Peyer's patch (tissue), 4 donors: Measurements from ENCODE around the gene FNIP1. TPM values are rescaled to one million over a fixed set of nuclear protein-coding genes. Genes with fewer than 3 reads are reported as not detected.

Experiments
- DNase-seq, 3 donors: peaks; one replicate each; pipeline ENCODE4 v3.0.0-alpha.2; 2017 to 2019
- H3K27ac ChIP-seq, 4 donors: fragments of 200-600 bp; sonication (generic); one replicate each; pipeline ENCODE4 v1.5.1; 2016 to 2019
- H3K27me3 ChIP-seq, 2 donors: fragments of 200-600 bp; sonication (generic); one replicate each; pipeline ENCODE4 v1.5.1; 2019
- H3K36me3 ChIP-seq, 3 donors: fragments of 200-600 bp; sonication (generic); one replicate each; pipeline ENCODE4 v1.5.1; 2016 to 2019
- H3K4me1 ChIP-seq, 4 donors: fragments of 200-600 bp; sonication (generic); one replicate each; pipeline ENCODE4 v1.5.1; 2016 to 2019
- H3K4me3 ChIP-seq, 4 donors: fragments of 200-600 bp; sonication (generic); 1 replicate in 3 of 4; 2 replicates in 1 of 4; pipeline ENCODE4 v1.5.1; 2016 to 2019; ENCODE audit warnings: mild to moderate bottlenecking in 1 of 4
- H3K9me3 ChIP-seq, 4 donors: fragments of 200-600 bp; sonication (generic); one replicate each; pipeline ENCODE4 v1.5.1; 2016 to 2019; ENCODE audit warnings: mild to moderate bottlenecking in 1 of 4
- POLR2A ChIP-seq, 2 donors: fragments of 450-650 bp; IDR thresholded peaks; one replicate each; pipeline ENCODE4 v1.5.1; 2017; ENCODE audit warnings: antibody characterized with exemption in 2 of 2, mild to moderate bottlenecking in 2 of 2, moderate library complexity in 2 of 2
- total RNA-seq, 4 donors: library from RNA; depleted of rRNA; stranded (reverse); fragments of >200 nt; gene quantifications; one replicate each; pipeline ENCODE4 v1.1.0, GENCODE V29; 2016
- TF ChIP-seq, protein P1 (sequence below), 6 experiments: fragments of 450-650 bp in 4 of 6; fragments of 200-600 bp in 2 of 6; sonication (generic) in 1 of 6; IDR thresholded peaks; one replicate each; pipeline ENCODE4 v1.5.1; 2017 to 2019; ENCODE audit warnings: antibody characterized with exemption in 6 of 6, mild to moderate bottlenecking in 3 of 6, moderate library complexity in 1 of 6

Gene FNIP1
- total RNA-seq, 4 donors from 2014 or later, result 36.9 to 49.5 (median 46.1) TPM

DNA sequence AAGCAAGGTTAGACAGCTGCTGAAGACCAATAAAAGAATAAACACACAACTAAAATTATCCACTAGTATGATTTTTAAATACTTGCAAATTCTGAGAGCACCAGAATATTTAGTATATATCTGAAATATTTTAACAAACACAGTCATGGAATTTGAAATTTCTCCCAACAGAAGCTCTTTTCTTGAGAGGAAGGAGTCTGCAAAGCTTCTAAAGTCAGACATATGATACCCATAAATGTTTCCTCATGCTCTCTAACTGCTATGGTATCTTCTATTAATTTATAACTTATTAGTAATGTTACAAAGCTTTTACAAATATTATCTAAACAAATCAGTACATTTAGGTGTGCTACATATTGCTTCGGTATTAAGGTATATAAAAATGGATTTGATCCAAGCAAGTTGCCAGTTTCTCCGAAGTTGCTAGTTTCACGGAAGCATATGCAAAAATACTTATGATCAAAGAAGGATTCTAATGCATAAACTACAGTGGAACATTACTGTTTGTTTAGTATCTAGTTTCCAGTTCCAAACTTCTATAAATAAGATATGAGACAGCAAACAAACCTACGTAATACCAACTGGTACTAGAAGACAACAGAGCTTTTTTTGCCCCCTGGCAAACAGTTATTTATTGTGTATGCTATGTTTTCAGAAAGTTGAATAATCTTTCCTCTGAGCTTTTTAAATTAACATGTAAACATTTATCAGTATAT, 22.0 kb downstream of the FNIP1 start:
- no peak for TF ChIP-seq POLR2A (IDR thresholded peaks at IDR 0.05)
- TF ChIP-seq, protein P1, sequence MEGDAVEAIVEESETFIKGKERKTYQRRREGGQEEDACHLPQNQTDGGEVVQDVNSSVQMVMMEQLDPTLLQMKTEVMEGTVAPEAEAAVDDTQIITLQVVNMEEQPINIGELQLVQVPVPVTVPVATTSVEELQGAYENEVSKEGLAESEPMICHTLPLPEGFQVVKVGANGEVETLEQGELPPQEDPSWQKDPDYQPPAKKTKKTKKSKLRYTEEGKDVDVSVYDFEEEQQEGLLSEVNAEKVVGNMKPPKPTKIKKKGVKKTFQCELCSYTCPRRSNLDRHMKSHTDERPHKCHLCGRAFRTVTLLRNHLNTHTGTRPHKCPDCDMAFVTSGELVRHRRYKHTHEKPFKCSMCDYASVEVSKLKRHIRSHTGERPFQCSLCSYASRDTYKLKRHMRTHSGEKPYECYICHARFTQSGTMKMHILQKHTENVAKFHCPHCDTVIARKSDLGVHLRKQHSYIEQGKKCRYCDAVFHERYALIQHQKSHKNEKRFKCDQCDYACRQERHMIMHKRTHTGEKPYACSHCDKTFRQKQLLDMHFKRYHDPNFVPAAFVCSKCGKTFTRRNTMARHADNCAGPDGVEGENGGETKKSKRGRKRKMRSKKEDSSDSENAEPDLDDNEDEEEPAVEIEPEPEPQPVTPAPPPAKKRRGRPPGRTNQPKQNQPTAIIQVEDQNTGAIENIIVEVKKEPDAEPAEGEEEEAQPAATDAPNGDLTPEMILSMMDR (IDR thresholded peaks at IDR 0.05), result no peak
- Histone ChIP-seq H3K9me3 (no peaks in the 10 kb centered on the region), H3K4me1 (no peaks in the 10 kb centered on the region), H3K27ac (no peak overlapping the region), H3K4me3 (no peak overlapping the region), H3K36me3 (no peaks in the 10 kb centered on the region), H3K27me3 (no peaks in the 10 kb centered on the region)
- no peak for DNase-seq

DNA sequence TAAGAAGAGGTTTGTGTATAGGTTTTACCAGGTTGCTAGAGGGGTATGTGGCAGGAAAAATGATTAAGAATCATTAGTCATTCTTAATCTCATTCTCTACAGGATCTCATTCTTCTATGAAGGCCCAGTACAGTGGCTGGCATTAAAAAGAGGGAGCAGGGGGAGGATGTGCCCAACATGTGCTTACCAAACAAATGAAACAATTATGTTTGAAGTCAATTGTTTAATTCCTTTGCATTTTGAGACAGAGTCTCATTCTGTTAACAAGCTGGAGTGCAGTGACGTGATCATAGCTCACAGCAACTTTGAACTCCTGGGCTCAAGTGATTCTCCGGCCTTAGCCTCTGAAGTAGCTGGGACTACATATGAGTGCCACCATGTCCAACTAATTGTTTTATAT, 23.0 kb downstream of the FNIP1 start:
- H3K4me3 ChIP-seq, result no peak overlapping the region
- TF ChIP-seq POLR2A (IDR thresholded peaks at IDR 0.05), result no peak
- TF ChIP-seq, protein P1 (IDR thresholded peaks at IDR 0.05), result no peak
- no peaks in the 10 kb centered on the region for H3K9me3 ChIP-seq
- DNase-seq, result no peak
- H3K27ac ChIP-seq, result no peak overlapping the region
- H3K4me1 ChIP-seq, result no peaks in the 10 kb centered on the region
- H3K36me3 ChIP-seq, result no peaks in the 10 kb centered on the region
- H3K27me3 ChIP-seq, result no peaks in the 10 kb centered on the region

GRCh38 chr5:131771692-131772091, 25.1 kb downstream of the FNIP1 start:
- Histone ChIP-seq H3K27ac (no peak overlapping the region), H3K27me3 (no peaks in the 10 kb centered on the region), H3K4me1 (peaks cover 0 to 3% (median 0%) of the 10 kb centered on the region in 4 donors), H3K36me3 (no peaks in the 10 kb centered on the region), H3K4me3 (no peak overlapping the region), H3K9me3 (no peaks in the 10 kb centered on the region)
- TF ChIP-seq, protein P1 (IDR thresholded peaks at IDR 0.05), result no peak
- TF ChIP-seq POLR2A (IDR thresholded peaks at IDR 0.05), result no peak
- no peak for DNase-seq

- Histone ChIP-seq H3K36me3 (no peaks in the 10 kb centered on the region), H3K9me3 (no peaks in the 10 kb centered on the region), H3K4me3 (no peak overlapping the region), H3K27ac (no peak overlapping the region), H3K27me3 (no peaks in the 10 kb centered on the region), H3K4me1 (peaks cover 0 to 5% (median 0%) of the 10 kb centered on the region in 4 donors)
- no peak for TF ChIP-seq POLR2A (IDR thresholded peaks at IDR 0.05)
- TF ChIP-seq, protein P1 (IDR thresholded peaks at IDR 0.05), result no peak
- no peak for DNase-seq
Observed at GRCh38 chr5:131769961-131770360, 26.9 kb downstream of the FNIP1 start.

DNA sequence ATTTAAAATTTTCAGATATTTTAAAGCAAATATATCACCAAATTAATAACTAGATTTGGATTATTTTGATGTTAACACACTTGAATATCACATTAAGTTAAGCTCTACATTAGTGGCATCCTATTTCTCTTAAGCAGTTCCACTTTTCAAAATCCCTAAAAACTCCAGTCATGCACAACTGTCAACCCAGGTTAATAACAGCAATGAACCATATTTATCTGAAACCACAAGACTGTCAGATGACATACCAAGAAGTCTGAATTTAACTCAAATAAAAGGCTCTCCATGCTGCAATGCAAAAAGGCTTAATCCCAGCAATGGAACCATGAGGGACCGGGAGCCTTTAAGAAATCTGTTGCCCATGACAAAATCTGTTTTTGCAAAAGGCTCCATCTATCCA, 27.5 kb downstream of the FNIP1 start:
- no peak for DNase-seq
- no peak for TF ChIP-seq POLR2A (IDR thresholded peaks at IDR 0.05)
- TF ChIP-seq, protein P1 (IDR thresholded peaks at IDR 0.05), result no peak
- Histone ChIP-seq H3K4me1 (peaks cover 0 to 5% (median 0%) of the 10 kb centered on the region in 4 donors), H3K27ac (no peak overlapping the region), H3K36me3 (no peaks in the 10 kb centered on the region), H3K4me3 (no peak overlapping the region), H3K9me3 (no peaks in the 10 kb centered on the region), H3K27me3 (no peaks in the 10 kb centered on the region)
